SK-N-SH (cell line): ENCODE data around the gene MAPK8IP1.

Experiments
- CTCF ChIP-seq: fragments of 200-600 bp; sonication (generic); IDR thresholded peaks from 2 replicates; pipeline ENCODE4 v1.6.1; 2017; ENCODE audit warnings: antibody characterized with exemption, mild to moderate bottlenecking, moderate library complexity
- GATA2 ChIP-seq: sonication (generic); formaldehyde crosslinking; IDR thresholded peaks from 2 replicates; pipeline ENCODE4 v1.5.0; 2020; ENCODE audit warnings: mild to moderate bottlenecking, missing genetic modification reagents
- TEAD4 ChIP-seq: IDR thresholded peaks from 2 replicates; pipeline ENCODE4 v1.4.0; 2012; ENCODE audit warnings: mild to moderate bottlenecking, borderline replicate concordance; ENCODE audit not compliant: insufficient read depth
- YY1 ChIP-seq: IDR thresholded peaks from 2 replicates; pipeline ENCODE4 v1.4.0; 2012; ENCODE audit warnings: low read depth, mild to moderate bottlenecking
- TF ChIP-seq, protein P1 (sequence below): fragments of 150-350 bp; IDR thresholded peaks from 2 replicates; pipeline ENCODE4 v1.6.1; 2016; ENCODE audit warnings: mild to moderate bottlenecking, low read depth, low read length

GRCh38 chr11:45905095-45905494 lies 19.6 kb downstream of the MAPK8IP1 start:
- TF ChIP-seq YY1 (no peak), CTCF (no peak), TEAD4 (no peak), GATA2 (CRISPR knock-in tag) (no peak)
- TF ChIP-seq, protein P1, sequence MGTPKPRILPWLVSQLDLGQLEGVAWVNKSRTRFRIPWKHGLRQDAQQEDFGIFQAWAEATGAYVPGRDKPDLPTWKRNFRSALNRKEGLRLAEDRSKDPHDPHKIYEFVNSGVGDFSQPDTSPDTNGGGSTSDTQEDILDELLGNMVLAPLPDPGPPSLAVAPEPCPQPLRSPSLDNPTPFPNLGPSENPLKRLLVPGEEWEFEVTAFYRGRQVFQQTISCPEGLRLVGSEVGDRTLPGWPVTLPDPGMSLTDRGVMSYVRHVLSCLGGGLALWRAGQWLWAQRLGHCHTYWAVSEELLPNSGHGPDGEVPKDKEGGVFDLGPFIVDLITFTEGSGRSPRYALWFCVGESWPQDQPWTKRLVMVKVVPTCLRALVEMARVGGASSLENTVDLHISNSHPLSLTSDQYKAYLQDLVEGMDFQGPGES, result no peak
